RCC 7860 (cell line): Measurements from ENCODE around the gene SMAP2.
A peak's percentile ranks its signal among the peaks of the same experiment; 100 is the strongest.
"Not testable (repeated sequence)": the region's sequence is repeated elsewhere in the genome, so short reads cannot be mapped to it uniquely, and the experiment has no call there.

ENCODE experiments used
- DNase-seq: peaks from one replicate; pipeline ENCODE4 v3.0.0-alpha.2; 2015; ENCODE audit warnings: low spot score
- FAIRE-seq: peaks from 2 replicates; lab custom pipeline; 2012; peaks lifted over from hg19 to GRCh38; lab: Jason Lieb, UNC

The SMAP2 gene

DNA sequence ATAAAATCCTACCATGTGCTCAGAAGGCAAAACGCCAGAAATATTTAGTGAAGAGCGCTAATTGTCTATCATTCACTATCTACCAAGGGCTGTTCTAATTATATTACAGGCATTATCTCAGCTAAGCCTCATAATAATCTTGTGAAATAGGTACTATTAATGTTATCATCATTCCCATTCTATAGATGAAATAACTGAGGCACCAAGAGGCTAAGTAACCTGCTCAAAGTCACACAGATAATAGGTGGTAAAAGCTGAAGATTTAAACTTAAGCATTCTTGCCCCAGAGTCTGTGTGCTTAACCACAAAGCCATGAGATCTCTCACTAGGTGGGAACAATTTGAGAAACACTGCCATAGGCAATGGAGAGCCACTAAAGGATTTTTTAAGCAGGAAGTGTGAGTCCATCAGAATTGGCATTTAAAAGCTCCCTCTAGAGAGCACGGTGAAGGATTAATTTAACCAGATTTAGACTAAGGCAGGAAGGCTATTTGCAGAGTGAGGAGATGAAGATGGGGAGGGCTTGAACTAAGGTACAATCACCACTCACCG lies 1.7 kb upstream of the SMAP2 start:
- DNase-seq (no peak), FAIRE-seq (no peak)

DNA sequence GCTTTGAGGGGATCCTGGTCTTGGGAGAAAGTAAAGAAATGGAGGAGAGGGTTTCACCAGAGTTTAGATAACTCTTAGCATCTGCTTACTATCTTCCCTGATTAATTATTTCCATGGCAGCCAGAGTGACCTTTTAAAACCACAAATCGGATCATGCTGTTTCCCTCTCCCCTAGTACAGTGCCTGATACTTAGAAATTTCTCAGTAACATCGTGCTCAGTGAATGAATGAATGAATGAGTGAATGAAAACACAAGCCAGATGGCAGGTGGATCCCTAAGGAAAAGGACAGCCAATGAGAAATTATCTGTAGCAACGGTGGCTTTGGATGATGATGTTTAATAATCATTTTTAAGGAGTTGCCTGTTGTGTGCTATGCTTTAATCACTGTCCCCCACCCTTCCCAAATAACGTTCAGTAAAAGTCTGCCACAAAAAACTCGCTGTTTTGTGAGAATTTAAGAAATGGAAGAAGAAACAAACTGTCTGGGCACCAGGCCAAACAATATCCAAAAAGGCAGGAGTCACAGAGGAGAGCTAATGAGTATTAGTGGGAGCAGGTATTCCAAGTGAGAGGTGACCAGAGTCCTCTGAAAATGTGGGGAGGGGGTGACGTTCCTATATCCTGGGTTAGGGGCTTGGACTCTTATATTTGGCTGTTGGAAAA lies 737 bp upstream of the SMAP2 start:
- no peak for FAIRE-seq
- DNase-seq = no peak

DNA sequence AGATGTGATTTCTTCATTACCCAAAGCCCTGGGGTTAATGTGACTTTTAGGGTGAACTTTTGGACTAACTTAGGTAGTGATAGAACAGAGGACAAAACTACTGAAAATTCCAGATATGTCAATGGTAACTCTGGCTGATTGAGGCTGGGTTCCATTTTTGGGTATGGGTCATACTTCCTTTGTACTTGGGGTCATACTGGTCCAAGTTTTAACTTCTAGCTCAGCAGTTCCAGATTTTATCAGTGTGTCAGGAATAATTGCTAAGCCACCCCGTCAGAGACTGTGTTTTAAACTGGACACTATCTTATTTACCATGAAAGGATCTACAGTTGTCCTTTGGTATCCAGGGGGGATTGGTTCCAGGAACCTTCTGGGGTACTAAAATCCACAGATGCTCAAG lies 4.0 kb downstream of the SMAP2 start:
- no peak for FAIRE-seq
- no peak for DNase-seq

DNA sequence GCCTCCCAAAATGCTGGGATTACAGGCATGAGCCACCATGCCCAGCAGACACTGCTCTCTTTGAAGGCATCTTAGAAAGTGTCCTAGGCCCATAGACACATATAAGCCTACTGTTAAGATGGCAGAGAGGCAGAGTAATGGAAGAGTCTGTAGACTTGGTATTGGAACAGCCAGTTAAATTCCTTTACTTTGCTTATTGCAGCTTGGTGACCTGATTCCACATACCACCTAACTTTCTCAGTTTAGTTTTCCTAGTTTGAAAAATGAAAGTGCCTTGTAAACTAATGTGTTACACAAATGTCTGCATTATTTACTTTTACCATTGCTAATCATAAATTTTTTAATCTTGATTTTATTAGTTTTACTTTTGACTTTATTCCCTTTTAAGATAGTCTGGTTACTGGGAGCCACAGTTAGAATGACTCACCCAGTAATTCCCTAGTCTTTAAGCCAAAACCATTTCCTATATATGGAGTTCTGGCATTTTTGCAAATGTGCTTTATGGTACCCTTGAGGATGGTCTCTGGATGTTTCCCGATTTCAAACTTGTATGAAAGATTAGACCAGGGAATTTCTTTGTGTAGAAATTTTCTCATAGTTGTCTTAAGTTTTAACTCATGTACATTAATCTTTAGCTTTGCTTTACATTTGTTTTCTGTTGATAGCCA lies 6.4 kb downstream of the SMAP2 start:
- peak; percentile 13 for DNase-seq
- peak; percentile 75 for FAIRE-seq

DNA sequence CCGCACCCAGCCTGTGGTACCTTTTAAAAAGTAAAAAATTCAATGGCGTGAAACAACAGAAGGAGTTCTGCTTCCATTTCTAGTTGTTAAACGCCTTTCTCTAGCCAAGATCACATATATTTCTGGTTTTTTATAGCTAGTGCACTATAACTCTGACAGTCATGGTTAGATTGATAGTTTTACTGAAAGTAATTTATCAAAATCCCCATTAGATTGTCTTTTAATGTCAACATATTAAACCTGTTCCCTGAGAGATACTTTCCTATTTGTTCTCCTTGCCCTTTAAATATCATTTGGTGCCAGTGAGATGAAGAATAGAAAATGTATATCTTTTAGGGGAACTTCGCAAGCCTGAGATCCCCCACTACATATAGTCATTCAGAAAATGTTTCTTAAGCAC lies 7.3 kb downstream of the SMAP2 start:
- DNase-seq (no peak), FAIRE-seq (no peak)

DNA sequence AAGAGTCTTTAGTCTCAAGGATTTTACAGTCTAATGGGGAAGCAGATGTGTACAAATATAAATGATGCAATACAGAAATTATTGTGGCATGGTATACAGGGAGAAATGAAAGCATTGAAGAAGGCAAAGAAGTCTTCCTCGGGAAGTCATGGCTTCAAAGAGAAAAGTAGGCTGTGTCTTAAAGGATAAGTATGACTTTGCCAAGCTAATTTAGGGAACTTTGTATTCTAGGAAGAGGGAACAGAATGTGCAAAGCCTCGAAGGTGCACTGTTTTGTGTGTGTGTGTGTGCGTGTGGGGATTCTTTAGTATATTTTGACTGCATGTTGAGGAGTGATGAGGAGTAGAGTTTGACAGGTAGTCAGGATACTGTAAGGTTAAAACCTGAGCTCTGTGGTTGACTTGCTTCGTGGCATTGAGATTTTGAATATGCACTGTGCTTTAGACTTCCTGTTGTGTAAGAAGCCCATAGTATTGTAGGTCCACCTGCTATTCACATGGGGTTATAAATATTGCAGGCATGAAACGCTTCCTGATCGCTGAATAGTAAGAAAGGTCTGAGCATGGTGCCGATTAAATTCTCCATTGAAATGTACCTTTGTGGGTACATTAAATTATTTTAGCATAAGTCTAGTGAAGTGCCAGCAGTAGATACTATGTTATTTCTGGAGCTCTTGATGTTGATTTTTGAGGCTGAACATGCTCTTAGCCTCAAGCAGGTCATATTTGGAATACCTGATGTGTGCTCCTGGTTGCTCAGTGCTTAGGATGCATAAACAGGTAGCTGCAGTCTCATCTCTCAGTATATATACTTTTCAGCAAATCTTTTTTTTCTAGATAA lies 8.0 kb downstream of the SMAP2 start:
- DNase-seq (no peak), FAIRE-seq (no peak)

DNA sequence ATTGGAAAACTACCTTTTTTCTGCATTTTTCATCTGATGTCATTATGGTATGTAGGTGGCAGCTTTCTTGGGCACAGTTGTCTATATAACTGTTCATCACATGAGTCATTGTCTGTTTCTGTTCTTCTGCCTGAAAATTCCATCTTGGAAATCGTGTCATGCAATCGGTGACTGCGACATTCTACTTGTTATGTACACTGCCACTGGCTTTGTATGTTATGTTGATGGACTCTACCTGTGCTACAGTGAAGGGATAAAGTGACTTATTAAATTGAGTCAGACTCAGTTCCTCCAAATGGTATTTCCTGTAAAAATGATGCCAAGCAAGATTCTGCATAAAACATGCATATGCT lies 8.6 kb downstream of the SMAP2 start:
- peak; percentile 7 for DNase-seq
- no peak for FAIRE-seq

DNA sequence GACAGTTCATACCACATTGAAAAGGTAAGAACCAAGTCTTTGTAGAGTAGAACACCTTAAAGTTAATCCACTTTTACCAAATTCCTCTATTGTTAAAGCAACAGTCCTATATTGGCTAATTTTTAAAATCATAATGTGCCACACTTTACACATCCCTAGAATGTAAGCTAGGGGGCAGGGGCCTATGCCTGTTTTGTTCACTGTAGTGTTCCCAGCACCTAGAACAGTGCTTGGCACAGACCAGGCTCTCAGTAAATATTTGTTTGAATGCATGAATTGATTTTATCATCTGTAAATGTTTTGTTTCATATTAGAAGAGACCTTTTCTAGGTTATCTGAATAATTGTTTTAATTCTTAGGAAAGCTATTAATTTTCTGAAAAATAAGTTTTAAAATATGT lies 9.1 kb downstream of the SMAP2 start:
- no peak for DNase-seq
- no peak for FAIRE-seq

DNA sequence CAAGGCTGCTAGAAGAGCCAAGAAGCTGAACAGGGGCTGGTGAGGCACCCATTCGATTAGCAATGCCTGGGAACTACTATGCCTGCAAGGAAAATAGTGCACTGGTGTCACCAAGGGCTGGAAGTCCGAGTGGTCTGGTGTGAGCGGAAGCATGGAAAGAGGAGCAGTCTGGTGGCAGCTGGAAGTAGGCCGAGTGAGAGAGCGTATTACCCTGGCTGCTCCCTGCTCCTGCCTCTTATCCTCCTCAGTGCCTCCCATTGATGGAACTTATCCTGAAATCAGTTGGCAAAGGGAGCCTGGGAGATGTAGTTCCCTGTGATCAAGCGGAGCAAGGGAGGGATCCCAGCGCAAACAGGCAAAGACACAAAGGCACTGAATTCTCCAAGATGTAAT lies 9.6 kb downstream of the SMAP2 start:
- FAIRE-seq (no peak), DNase-seq (no peak)

DNA sequence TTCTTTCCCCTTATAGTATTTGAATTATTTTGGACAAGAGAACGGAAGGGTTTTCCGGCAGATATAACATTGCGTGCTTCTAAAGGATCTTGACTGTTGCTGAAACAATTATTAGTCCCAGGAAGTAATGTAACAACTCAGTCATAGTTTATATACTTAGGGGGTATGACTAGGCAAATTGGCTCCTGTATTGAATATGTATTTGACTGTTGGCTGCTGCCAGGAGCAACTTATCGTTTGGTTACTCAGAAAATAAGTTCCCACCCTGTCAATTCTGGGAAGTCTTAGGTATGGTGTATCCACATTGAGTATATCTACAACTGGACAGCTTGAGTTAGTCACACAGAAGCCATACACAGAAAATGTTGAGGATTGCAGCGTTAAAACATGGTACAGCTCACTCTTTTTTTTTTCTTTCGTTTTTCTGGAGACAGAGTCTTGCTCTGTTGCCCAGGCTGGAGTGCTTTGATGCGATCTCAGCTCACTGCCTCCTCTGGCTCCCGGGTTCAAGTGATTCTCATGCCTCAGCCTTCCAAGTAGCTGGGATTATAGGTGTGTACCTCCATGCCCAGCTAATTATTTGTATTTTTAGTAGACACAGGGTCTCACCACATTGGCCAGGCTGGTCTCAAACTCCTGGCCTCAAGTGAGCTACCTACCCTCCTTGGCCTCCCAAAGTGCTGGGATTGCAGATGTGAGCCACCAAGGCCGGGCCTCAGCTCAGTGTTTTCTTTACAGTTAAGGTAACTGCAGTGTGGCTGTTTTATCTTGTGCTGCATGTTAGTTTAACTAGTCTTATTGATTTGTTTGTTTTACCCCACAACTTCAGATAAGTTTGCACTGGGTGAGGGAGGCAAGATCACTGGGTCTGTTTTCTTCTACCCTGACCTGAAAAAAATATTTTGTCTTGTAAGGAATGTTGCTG lies 10.2 kb downstream of the SMAP2 start:
- FAIRE-seq (no peak), DNase-seq (no peak)

DNA sequence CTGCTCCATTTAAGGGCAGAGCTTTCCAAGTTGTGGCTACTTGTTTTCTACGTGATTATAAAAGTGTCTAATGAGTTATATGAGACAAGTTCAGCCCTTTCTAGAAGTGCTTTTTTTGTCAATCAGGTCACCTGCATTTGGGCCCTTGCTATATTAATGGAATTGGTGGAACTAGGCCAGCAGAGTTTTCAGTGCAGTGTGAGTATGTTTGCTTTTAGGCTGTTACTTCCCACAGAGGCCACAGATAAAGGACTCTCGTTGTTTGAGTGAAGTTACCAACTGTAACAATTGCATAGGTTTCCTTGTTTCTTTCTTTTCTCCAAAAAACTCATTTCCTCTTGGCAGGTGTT lies 10.9 kb downstream of the SMAP2 start:
- DNase-seq = no peak
- FAIRE-seq = no peak

DNA sequence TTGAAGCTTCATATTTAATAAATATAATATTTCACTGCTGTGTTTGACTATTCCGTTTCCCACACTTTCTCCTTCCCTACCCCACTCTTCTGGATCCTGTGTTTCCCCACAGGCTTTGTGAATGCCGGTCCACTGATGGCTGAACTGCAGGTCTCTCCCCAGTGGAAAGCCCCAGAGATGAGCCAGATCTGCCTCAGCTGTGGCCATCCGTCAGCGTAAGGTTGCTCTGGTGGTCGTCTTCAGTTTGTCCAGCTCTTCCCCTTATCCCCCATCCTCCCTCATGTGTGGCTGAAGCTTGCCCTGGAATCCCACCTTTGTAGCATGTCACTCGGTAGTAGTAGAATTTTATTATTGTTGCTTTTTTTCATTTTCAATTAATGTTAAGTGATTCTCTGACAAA lies 11.4 kb downstream of the SMAP2 start:
- FAIRE-seq = no peak
- no peak for DNase-seq

DNA sequence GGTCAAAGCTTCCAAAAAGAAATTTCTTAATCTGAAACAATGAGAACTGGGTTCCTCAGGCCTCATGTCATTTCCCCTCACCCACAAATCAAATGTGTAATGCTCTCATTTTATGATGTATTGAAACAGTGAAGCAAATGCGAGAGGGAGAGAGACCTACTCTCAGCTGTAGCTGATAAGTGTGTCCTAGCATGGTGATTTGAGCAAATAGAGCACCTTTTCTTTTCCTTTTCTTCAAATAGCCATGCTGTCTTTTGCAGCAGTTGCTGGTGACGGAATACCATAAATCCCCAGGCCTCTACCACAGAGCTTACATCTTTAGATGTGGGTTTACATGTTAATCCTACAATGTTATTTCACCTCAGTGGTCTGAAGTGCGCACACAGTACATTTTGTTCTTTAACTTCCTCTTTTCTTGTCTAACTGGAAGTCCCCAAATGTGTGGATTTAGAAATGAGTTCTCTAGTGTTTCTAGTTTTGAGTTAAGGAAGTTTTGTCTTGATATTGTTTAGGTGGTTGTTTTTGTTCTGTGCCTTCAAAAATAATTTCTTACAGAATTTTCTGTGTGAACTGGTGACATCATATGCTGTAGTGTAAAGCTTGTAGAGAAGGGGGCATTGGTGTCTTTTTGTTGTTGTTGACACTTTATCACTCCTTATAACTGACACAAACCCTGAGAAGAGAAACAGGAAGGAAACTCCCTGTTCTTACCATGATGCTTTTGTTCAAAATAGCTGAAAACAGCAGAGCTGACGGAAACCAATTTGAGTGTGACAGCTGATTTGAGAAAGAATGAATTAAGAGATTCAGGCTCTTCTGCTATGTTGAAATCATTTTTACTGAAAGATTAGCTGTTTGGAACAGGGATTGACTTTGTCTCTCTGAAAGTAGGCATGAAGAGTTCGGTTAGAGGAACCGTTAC lies 12.2 kb downstream of the SMAP2 start:
- DNase-seq (no peak), FAIRE-seq (no peak)

DNA sequence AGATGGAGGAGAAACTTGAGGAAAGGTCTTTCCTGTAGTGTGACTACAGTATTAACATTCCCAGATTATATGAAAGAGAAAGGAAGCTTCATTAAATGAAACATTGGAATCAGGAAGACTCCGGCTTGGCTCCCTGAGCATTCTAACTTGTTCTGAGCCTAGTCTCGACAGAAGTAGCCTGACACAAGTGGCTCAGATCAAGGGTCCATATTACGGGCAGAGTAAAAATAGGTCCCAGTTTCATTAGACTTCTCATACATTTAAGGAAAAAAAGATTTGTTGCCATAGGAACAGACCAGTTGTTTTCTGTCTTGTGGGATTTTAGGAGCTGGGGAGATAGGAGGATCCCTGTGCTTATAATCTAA lies 12.8 kb downstream of the SMAP2 start:
- FAIRE-seq (no peak), DNase-seq (no peak)

DNA sequence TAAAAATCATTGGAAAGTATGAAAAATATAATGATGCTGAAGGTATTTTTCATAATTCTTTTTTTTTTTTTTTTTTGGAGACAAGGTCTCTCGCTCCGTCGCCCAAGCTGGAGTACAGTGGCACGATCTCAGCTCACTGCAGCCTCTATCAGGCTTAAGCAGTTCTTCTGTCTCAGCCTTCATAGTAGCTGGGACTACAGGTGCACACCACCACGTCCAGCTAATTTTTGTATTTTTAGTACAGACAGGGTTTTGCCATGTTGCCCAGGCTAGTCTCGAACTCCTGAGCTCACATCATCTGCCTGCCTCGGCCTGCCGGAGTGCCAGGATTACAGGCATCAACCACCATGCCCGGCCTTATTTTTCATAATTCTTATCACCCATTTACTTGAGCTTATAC lies 13.3 kb downstream of the SMAP2 start:
- FAIRE-seq = no peak
- DNase-seq = no peak

DNA sequence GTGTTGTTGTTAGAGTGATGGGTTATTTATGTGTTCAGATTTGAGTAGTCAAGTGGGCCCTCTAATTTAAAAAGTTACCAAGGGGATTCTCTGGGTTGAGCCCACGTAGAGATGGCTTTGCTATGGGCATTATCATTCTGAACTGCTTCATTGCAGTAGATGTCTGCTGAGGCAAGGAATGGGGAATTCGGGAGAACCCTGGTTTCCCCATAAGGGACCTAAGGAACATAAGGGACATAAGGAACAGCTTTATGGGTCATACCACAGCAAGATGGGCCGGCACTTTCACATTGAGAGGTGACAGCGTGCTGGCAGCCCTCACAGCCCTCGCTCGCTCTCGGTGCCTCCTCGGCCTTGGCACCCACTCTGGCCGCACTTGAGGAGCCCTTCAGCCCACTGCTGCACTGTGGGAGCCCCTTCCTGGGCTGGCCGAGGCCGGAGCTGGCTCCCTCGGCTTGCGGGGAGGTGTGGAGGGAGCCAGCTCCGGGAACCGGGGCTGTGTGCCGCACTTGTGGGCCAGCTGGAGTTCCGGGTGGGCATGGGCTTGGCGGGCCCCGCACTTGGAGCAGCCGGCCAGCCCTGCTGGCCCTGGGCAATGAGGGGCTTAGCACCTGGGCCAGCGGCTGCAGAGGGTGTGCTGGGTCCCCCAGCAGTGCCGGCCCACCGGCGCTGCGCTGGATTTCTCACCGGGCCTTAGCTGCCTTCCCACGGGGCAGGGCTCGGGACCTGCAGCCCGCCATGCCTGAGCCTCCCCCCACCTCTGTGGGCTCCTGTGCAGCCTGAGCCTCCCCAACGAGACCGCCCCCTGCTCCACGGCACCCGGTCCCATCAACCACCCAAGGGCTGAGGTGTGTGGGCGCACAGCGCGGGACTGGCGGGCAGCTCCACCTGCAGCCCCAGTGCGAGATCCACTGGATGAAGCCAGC lies 14.1 kb downstream of the SMAP2 start:
- FAIRE-seq, DNase-seq: not testable (repeated sequence)

DNA sequence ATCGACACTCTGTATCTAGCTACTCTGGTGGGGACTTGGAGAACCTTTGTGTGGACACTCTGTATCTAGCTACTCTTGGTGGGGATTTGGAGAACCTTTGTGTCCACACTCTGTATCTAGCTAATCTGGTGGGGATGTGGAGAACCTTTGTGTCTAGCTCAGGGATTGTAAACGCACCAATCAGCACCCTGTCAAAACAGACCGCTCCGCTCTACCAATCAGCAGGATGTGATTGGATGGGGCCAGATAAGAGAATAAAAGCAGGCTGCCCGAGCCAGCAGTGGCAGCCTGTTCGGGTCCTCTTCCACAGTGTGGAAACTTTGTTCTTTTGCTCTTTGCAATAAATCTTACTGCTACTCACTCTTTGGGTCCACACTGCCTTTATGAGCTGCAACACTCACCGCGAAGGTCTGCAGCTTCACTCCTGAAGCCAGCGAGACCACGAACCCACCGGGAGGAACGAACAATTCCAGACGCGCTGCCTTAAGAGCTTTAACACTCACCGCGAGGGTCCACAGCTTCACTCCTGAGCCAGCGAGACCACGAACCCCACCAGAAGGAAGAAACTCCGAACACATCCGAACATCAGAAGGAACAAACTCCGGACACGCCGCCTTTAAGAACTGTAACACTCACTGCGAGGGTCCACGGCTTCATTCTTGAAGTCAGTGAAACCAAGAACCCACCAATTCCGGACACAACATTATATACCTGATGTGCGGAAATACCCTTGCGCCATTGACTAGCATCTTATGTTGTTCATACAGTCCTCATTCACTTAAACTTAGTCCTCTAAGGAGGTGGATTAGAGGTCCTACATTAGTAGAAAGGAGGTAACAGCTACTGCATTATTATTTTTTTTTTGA lies 15.2 kb downstream of the SMAP2 start:
- not testable (repeated sequence) for FAIRE-seq, DNase-seq

DNA sequence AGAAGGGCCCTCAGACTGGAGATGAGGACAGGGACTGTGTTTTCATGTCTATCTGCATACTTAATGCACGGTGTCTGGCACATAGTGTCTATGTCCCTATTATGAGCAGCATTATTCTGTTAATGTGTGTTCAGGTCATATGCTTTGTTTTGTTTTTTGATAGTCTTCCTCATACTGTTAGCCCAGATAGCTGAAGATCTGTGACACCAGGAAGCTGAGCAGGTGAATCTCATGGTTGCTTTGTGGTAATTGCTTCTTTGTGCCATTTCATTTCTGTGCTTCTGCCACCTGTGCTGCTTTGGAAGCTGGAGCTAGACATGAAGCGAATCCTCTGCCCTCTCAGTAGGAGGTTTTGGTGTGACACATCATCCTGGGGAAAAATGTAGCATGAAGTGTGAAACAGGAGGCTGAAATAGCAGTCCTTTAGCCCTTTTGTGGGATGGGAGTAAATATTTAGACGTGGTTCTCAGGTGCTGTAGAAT lies 15.8 kb downstream of the SMAP2 start:
- DNase-seq (no peak), FAIRE-seq (no peak)
